Measurements from ENCODE around the gene MRPS27.

- TF ChIP-seq CTCF (IDR thresholded peaks at IDR 0.05; ENCODE audit: low read depth, low read length, poor library complexity, severe bottlenecking) (no peak), EZH2phosphoT487 (IDR thresholded peaks at IDR 0.05; ENCODE audit: borderline replicate concordance, low read length) (no peak)
Measured at GRCh38 chr5:72351376-72351775, 31.3 kb upstream of the MRPS27 start.

Data from DOHH2 (cell line).